ENCODE measurements around the gene NR1I3. TPM values are rescaled to one million over a fixed set of nuclear protein-coding genes. Genes with fewer than 3 reads are reported as not detected.

NR1I3 gene
- total RNA-seq, 1 experiment from 2014 or later: not detected

DNA sequence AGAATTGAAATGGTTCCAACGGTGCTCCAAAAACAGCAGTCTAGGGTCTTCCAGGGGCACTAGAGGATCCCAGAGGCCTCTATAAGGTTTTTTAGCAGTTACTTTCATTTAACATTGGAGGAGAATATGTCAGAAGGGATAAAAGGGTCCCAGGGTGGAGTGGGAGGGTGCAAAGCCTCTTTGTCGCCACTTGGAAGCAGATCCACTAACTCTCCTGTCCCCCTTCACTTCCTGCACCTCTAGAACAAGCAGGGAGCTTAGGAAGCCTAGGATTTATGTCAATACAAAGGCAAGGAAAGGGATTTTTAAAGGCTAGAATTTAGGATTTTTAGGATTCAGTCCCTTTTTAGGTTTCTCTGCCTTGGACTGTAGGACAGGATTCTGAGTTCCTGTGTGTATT lies 28.8 kb upstream of the NR1I3 start:
- Histone ChIP-seq H3K36me3 (ENCODE audit: insufficient read depth, low read length) (no peaks in the 10 kb centered on the region), H3K9me2 (replicated peaks; ENCODE audit: insufficient read depth, low read length) (no peaks in the 10 kb centered on the region), H2AFZ (ENCODE audit: low read length) (no peak overlapping the region), H3K27me3 (ENCODE audit: low read length) (no peaks in the 10 kb centered on the region), H3K9ac (ENCODE audit: low read length) (no peak overlapping the region), H3K79me2 (ENCODE audit: low read length) (no peaks in the 10 kb centered on the region), H3K4me2 (ENCODE audit: low read depth, low read length, poor library complexity, severe bottlenecking) (no peak overlapping the region), H3K4me1 (ENCODE audit: low read length) (peaks cover 6% of the 10 kb centered on the region), H3K4me3 (ENCODE audit: low read length) (no peak overlapping the region), H3K27ac (ENCODE audit: low read length) (no peak overlapping the region), H3K9me3 (ENCODE audit: low read length) (no peaks in the 10 kb centered on the region), H4K20me1 (ENCODE audit: insufficient read depth, low read depth, low read length) (no peaks in the 10 kb centered on the region)
- no peak for DNase-seq

- peaks cover 13% of the 10 kb centered on the region for H3K4me1 ChIP-seq (ENCODE audit: low read length)
- no peak overlapping the region for H3K4me2 ChIP-seq (ENCODE audit: low read depth, low read length, poor library complexity, severe bottlenecking)
- no peaks in the 10 kb centered on the region for H3K9me2 ChIP-seq (replicated peaks; ENCODE audit: insufficient read depth, low read length)
- H3K4me3 ChIP-seq (ENCODE audit: low read length): no peak overlapping the region
- H3K36me3 ChIP-seq (ENCODE audit: insufficient read depth, low read length): no peaks in the 10 kb centered on the region
- H3K79me2 ChIP-seq (ENCODE audit: low read length): no peaks in the 10 kb centered on the region
- H3K9ac ChIP-seq (ENCODE audit: low read length): no peak overlapping the region
- no peak overlapping the region for H3K27ac ChIP-seq (ENCODE audit: low read length)
- no peaks in the 10 kb centered on the region for H3K27me3 ChIP-seq (ENCODE audit: low read length)
- no peak overlapping the region for H2AFZ ChIP-seq (ENCODE audit: low read length)
- no peaks in the 10 kb centered on the region for H3K9me3 ChIP-seq (ENCODE audit: low read length)
- DNase-seq: no peak
- no peaks in the 10 kb centered on the region for H4K20me1 ChIP-seq (ENCODE audit: insufficient read depth, low read depth, low read length)
Measured at GRCh38 chr1:161266202-161266601, 28.2 kb upstream of the NR1I3 start.

DNA sequence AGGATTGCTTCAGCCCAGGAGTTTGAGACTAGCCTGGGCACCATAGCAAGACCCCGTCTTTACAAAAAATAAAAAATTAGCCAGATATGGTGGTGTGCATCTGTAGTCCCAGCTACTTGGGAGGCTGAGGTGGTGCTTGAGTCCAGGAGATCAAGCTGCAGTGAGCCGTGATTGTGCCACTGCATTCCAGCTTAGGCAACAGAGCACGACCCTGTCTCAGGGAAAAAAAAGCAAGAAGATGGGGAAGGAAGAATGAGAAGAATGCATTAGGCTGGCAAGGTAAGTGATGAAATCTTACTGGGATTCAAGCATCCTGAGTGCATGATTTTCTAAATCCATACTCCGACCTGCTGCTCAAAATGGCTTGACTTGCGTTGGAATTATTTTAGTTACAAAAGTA lies 27.3 kb upstream of the NR1I3 start:
- no peak overlapping the region for H2AFZ ChIP-seq (ENCODE audit: low read length)
- H3K79me2 ChIP-seq (ENCODE audit: low read length): no peaks in the 10 kb centered on the region
- H3K27ac ChIP-seq (ENCODE audit: low read length): no peak overlapping the region
- DNase-seq: no peak
- no peaks in the 10 kb centered on the region for H3K9me3 ChIP-seq (ENCODE audit: low read length)
- peaks cover 22% of the 10 kb centered on the region for H3K4me1 ChIP-seq (ENCODE audit: low read length)
- H3K27me3 ChIP-seq (ENCODE audit: low read length): no peaks in the 10 kb centered on the region
- H3K36me3 ChIP-seq (ENCODE audit: insufficient read depth, low read length): no peaks in the 10 kb centered on the region
- no peak overlapping the region for H3K4me2 ChIP-seq (ENCODE audit: low read depth, low read length, poor library complexity, severe bottlenecking)
- H4K20me1 ChIP-seq (ENCODE audit: insufficient read depth, low read depth, low read length): no peaks in the 10 kb centered on the region
- no peak overlapping the region for H3K9ac ChIP-seq (ENCODE audit: low read length)
- no peak overlapping the region for H3K4me3 ChIP-seq (ENCODE audit: low read length)
- H3K9me2 ChIP-seq (replicated peaks; ENCODE audit: insufficient read depth, low read length): no peaks in the 10 kb centered on the region

GRCh38 chr1:161261261-161262235 lies 23.5 kb upstream of the NR1I3 start:
- H3K79me2 ChIP-seq (ENCODE audit: low read length): no peaks in the 10 kb centered on the region
- H3K27ac ChIP-seq (ENCODE audit: low read length): no peak overlapping the region
- H3K4me1 ChIP-seq (ENCODE audit: low read length): peaks cover 26% of the 10 kb centered on the region
- DNase-seq: peak; percentile 66
- H4K20me1 ChIP-seq (ENCODE audit: insufficient read depth, low read depth, low read length): no peaks in the 10 kb centered on the region
- 0 out of 2 replicates have a peak overlapping the region, but pooled peaks have one; percentile 12 for H2AFZ ChIP-seq (ENCODE audit: low read length)
- no peaks in the 10 kb centered on the region for H3K36me3 ChIP-seq (ENCODE audit: insufficient read depth, low read length)
- H3K9ac ChIP-seq (ENCODE audit: low read length): 0 out of 2 replicates have a peak overlapping the region, but pooled peaks have one; percentile 23
- no peaks in the 10 kb centered on the region for H3K9me2 ChIP-seq (replicated peaks; ENCODE audit: insufficient read depth, low read length)
- H3K4me2 ChIP-seq (ENCODE audit: low read depth, low read length, poor library complexity, severe bottlenecking): peak overlapping the region; percentile 60
- peak overlapping the region; percentile 52; the same call in 1 of the 2 replicates for H3K4me3 ChIP-seq (ENCODE audit: low read length)
- no peaks in the 10 kb centered on the region for H3K27me3 ChIP-seq (ENCODE audit: low read length)
- H3K9me3 ChIP-seq (ENCODE audit: low read length): no peaks in the 10 kb centered on the region; the same call in 1 of the 2 replicates

DNA sequence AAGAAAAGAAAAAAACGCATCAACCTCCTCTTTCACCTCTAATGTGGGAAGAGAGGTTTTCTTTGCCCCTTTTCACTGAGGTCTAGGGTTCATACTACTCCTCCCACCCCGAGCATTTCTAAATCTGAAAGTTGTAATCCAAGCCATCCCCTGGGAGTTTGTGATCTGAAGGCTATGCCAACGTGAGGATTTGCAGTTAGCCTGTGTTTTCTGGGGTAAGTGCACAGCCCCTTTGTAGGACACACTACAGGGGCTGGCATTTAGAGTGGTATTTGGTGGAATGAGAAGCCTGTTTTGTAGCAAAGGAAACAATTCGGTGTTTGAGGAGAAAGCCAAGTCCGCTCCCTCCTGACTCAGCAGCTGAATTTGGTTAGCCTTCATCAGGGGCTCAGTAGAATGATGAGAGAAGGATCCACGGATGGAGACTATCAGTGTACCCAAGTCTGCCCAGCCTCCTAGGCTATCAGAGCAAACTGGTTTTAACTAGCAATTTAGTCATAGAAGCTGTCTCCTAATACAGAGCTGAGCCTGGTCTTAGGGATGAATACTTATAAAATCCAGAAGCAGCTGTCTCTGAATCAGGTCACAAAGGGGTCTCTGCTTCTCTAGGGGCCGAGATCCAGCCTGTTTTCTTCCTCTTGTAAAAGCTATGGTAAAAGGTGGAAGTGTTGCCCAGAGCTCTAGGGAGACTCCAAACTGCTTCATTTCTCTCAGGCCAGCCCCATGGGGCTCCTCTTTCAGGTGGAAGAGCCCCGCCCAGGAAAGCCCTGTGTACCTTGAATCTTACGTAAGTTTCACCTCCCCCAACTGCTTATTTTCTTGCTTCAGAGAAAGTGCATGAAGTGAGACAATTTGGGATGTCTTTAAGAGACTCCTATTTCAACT lies 22.6 kb upstream of the NR1I3 start:
- Histone ChIP-seq H2AFZ (ENCODE audit: low read length) (peak overlapping the region; percentile 12; the same call in 1 of the 2 replicates), H3K27ac (ENCODE audit: low read length) (no peak overlapping the region), H3K79me2 (ENCODE audit: low read length) (no peaks in the 10 kb centered on the region), H3K4me3 (ENCODE audit: low read length) (peak overlapping the region; percentile 52), H3K4me2 (ENCODE audit: low read depth, low read length, poor library complexity, severe bottlenecking) (peak overlapping the region; percentile 60), H3K9me3 (ENCODE audit: low read length) (no peaks in the 10 kb centered on the region; the same call in 1 of the 2 replicates), H3K4me1 (ENCODE audit: low read length) (peaks cover 26% of the 10 kb centered on the region), H3K27me3 (ENCODE audit: low read length) (no peaks in the 10 kb centered on the region), H3K36me3 (ENCODE audit: insufficient read depth, low read length) (no peaks in the 10 kb centered on the region), H3K9ac (ENCODE audit: low read length) (peak overlapping the region; percentile 23), H4K20me1 (ENCODE audit: insufficient read depth, low read depth, low read length) (no peaks in the 10 kb centered on the region), H3K9me2 (replicated peaks; ENCODE audit: insufficient read depth, low read length) (no peaks in the 10 kb centered on the region)
- peak; percentile 66 for DNase-seq

- no peaks in the 10 kb centered on the region for H3K9me2 ChIP-seq (replicated peaks; ENCODE audit: insufficient read depth, low read length)
- H2AFZ ChIP-seq (ENCODE audit: low read length): no peak overlapping the region
- no peaks in the 10 kb centered on the region for H4K20me1 ChIP-seq (ENCODE audit: insufficient read depth, low read depth, low read length)
- H3K79me2 ChIP-seq (ENCODE audit: low read length): no peaks in the 10 kb centered on the region
- H3K27me3 ChIP-seq (ENCODE audit: low read length): no peaks in the 10 kb centered on the region
- no peak overlapping the region; the same call in 1 of the 2 replicates for H3K9ac ChIP-seq (ENCODE audit: low read length)
- H3K4me2 ChIP-seq (ENCODE audit: low read depth, low read length, poor library complexity, severe bottlenecking): peak overlapping the region; percentile 60
- H3K27ac ChIP-seq (ENCODE audit: low read length): no peak overlapping the region
- H3K4me3 ChIP-seq (ENCODE audit: low read length): no peak overlapping the region
- no peak for DNase-seq
- H3K4me1 ChIP-seq (ENCODE audit: low read length): peaks cover 26% of the 10 kb centered on the region
- H3K9me3 ChIP-seq (ENCODE audit: low read length): no peaks in the 10 kb centered on the region; the same call in 1 of the 2 replicates
- H3K36me3 ChIP-seq (ENCODE audit: insufficient read depth, low read length): no peaks in the 10 kb centered on the region
Measured at GRCh38 chr1:161259765-161260164, 21.8 kb upstream of the NR1I3 start.

DNA sequence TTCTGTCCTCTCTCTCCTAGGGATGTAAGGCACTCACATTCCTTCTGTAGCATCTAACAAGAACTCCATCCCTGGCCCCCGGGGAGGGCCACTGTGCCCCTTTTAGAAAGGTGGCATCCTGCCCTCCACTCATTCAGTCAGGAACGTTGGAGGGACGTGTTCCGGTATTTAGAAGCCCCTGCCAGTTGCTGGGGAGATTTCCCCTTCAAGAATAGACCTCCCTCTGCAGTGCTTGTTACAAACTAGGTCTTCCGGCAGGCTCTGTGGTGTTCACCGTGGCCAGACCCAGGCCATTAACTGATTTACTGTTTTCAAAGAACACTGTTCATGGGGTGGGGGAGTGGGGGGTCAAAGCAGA lies 21.3 kb upstream of the NR1I3 start:
- Histone ChIP-seq H3K36me3 (ENCODE audit: insufficient read depth, low read length) (no peaks in the 10 kb centered on the region), H3K4me3 (ENCODE audit: low read length) (no peak overlapping the region), H3K27me3 (ENCODE audit: low read length) (no peaks in the 10 kb centered on the region), H3K79me2 (ENCODE audit: low read length) (no peaks in the 10 kb centered on the region), H3K4me2 (ENCODE audit: low read depth, low read length, poor library complexity, severe bottlenecking) (no peak overlapping the region), H3K4me1 (ENCODE audit: low read length) (peaks cover 26% of the 10 kb centered on the region), H4K20me1 (ENCODE audit: insufficient read depth, low read depth, low read length) (no peaks in the 10 kb centered on the region), H3K9me3 (ENCODE audit: low read length) (no peaks in the 10 kb centered on the region; the same call in 1 of the 2 replicates), H3K9me2 (replicated peaks; ENCODE audit: insufficient read depth, low read length) (no peaks in the 10 kb centered on the region), H2AFZ (ENCODE audit: low read length) (no peak overlapping the region), H3K27ac (ENCODE audit: low read length) (no peak overlapping the region), H3K9ac (ENCODE audit: low read length) (no peak overlapping the region)
- DNase-seq: no peak
